TTC549 (cell line): ENCODE measurements around the gene DNAJB8.

Source experiments
- FAIRE-seq: peaks from 2 replicates; lab custom pipeline; 2012; peaks lifted over from hg19 to GRCh38; lab: Jason Lieb, UNC

The DNAJB8 gene

DNA sequence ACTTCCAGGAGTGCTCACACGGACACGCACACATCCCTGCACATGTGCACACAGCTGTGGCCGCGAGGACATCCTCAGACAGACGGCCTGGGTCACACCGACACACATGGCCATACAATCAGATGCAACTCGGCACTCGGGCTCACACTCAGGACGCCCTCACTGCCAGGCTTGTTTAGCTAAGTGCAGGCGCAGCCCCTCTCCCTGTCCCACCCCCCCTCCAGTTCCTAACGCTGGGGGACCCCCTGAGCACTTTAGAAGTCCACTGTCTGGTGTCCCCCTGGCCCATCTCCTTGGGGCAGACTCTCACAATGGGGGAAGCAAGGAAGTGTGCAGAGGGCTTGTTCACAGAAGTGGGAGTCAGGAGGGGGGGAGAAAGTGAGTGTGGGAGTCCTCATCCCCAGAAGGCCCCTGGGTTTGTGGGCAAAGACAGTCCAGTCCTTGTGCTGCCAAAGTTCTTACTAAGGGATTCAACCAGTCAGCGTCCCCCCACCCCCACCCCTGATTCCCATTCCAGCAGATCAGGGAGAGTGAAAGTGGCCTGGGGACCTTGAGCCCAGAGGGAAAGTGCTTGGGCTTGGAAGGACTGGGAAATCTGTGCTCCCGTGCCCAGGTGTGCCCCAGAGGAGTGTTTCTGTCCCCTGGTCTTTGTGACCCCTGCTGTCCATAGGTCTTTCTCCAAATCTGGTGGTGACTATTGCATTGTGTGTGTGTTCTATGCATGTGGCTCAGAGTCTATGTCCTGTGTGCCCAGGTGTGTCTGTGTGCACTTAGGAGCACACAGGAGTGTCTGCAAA lies 27.1 kb upstream of the DNAJB8 start:
- FAIRE-seq = no peak

GRCh38 chr3:128492671-128493569 lies 26.2 kb upstream of the DNAJB8 start, which contains the start of gene GATA2:
Gene GATA2 (minus strand): TSS chr3:128493201. CDS start chr3:128487031, 6,170 bp downstream.
- FAIRE-seq = no peak

DNA sequence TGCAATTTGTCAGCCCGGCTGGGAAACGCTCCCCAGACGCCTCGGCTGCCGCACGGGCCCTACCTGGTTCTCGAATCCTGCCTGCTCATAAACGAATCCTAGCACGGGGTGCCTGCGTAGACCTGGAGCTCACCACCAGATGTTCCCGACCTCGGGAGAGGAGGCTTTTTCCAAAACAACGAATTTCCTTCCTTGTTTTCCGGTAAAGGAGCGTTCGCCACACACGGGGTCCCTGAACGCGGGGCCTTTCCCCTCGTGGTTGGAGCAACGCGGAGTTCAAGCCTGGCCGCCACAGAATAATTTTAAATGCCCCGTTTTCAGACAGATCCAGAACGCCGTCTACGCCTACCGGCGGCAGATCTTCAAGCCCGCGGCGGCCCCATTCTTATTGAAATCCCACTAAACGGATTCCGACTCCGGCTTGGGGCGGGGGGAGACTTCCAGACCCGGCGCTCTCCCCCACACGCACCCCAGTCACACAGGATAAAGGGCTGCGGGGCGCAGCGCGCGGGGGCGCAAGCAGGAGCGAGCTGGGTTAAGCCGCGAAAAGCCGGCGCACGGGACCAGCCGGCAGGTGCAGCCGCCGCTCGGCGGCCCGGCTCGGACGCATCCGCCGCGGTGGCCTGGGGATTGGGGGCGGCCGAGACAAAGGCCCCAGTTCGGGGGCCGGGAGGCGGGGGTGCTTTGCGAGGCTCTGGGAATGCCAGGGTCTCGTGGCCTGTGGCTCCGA lies 25.4 kb upstream of the DNAJB8 start:
- no peak for FAIRE-seq

DNA sequence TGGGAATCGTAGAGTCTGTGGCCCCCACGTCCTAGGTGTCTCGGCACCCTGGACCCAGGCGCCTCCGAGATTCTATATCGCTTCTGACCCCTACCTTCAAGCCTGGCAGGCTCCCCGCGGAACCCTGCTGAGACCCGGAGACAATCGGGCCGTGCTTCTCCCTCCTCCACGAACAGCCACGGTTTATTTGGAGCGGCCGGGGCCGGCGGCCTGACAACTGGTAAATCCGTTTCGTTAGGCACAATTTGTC lies 24.9 kb upstream of the DNAJB8 start:
- FAIRE-seq = no peak

- no peak for FAIRE-seq
Measured at GRCh38 chr3:128490915-128491690, 24.4 kb upstream of the DNAJB8 start.

- no peak for FAIRE-seq
Measured at GRCh38 chr3:128490650-128490914, 23.9 kb upstream of the DNAJB8 start.

GRCh38 chr3:128489927-128490649 lies 23.4 kb upstream of the DNAJB8 start:
- no peak for FAIRE-seq

DNA sequence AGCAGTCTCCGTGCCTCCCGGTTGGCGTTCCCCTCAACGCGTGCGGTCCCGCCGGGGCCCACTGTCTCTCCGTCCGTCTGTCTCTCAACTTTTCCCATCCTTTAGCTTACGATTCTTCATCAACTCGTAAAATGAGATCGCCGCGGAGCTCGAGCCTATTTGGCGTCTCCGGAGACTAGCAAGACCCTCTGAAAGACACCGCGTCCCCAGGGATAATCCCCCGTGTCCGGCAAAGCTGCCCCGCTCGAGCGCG lies 22.9 kb upstream of the DNAJB8 start:
- no peak for FAIRE-seq

DNA sequence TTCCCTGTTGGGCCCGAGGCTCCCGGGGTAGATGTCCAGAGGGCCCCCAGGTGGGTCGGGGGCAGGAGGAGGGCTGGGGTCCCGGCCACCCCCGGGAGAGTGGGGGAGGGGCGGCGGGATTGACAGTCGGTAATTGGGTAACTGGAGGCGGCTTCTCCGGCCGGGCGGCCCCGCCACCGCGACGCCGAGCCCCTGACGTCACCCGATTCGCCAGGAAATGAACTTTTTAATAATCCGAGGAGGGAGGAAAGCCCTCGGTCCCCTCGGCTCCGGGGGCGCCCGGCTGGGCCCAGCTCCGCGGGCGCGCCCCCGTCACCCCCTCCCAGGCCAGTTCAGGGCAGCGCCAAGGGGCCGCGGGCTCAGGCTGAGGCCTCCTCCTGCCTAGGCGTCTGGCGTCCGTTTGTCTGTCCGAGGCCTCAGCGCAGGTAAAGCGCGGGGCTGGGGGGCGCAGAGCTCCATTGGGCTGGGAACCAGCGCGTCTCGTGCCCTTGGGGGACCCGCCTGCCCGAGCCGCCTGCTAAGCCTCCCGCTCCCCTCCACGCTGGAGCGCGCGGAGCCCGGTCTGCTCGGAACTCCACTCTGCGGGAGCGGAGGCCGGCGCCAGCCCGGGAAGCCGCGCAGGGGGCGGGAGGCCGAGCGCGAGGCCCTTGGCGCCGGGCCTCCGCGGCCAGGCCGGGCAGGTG lies 22.4 kb upstream of the DNAJB8 start:
- no peak for FAIRE-seq

GRCh38 chr3:128488636-128488990 lies 21.9 kb upstream of the DNAJB8 start:
- FAIRE-seq = no peak

DNA sequence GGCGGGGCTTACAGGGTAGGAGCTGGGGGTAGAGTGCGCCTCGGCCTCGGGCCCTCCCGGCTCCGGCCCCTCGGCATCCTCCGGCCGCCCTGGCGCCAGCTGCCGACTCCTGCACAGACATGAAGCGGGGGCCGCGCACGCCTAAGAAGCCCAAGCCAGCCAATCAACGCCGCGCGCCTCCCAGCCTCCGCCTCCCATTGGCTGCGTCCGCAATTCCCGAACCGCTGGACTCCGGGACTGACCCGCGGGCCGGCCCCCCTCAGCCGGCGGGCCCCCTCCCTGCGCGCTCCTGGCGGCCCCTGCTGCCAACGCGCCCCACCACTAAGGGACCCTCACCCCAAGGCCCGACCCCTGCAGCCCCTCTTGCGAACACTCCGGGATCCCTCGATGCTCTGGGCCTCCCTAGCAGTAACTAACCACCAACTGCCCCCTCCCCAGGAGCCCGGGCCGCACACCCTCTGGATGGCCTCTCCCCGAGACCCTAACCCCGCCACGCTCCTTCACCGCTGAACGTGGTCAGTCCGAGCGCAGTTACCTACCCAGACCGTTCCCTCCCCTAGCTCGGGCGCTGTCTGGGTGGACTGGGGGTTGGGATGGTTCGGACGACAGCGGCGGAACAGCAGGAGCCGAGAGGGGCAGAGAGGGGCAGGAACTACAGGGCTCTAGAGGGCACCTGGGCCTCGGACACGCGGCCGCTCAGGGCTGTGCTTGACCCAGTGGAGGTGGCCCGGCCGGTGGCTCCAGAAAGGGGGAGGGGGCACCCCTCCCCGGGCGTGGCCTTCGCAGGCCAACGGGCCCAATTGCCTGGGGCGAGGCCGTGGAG lies 21.3 kb upstream of the DNAJB8 start:
- FAIRE-seq = no peak

GRCh38 chr3:128487538-128487812 lies 20.8 kb upstream of the DNAJB8 start:
- no peak for FAIRE-seq

- no peak for FAIRE-seq
Measured at GRCh38 chr3:128486681-128487537, 20.2 kb upstream of the DNAJB8 start.

DNA sequence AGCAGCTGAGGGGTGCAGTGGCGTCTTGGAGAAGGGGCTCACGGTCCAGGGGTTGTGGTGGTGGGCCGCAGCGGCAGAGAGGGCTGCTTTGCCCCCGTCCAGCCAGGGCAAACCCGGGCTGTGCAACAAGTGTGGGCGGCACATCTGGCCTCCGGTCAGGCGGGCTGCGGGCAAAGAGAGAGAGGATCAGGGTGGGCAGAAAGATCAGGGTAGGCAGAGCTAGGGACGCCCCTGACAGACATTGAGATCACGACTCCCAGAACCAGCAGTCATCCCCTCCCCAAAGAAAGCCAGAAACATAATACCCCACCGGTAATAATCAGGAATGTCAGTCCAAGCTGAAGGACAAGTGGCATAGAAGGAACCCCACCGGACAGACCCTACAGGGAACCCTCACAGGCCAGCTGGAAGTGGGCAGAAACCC lies 19.5 kb upstream of the DNAJB8 start:
- no peak for FAIRE-seq

GRCh38 chr3:128485282-128486204 lies 18.9 kb upstream of the DNAJB8 start:
- no peak for FAIRE-seq

DNA sequence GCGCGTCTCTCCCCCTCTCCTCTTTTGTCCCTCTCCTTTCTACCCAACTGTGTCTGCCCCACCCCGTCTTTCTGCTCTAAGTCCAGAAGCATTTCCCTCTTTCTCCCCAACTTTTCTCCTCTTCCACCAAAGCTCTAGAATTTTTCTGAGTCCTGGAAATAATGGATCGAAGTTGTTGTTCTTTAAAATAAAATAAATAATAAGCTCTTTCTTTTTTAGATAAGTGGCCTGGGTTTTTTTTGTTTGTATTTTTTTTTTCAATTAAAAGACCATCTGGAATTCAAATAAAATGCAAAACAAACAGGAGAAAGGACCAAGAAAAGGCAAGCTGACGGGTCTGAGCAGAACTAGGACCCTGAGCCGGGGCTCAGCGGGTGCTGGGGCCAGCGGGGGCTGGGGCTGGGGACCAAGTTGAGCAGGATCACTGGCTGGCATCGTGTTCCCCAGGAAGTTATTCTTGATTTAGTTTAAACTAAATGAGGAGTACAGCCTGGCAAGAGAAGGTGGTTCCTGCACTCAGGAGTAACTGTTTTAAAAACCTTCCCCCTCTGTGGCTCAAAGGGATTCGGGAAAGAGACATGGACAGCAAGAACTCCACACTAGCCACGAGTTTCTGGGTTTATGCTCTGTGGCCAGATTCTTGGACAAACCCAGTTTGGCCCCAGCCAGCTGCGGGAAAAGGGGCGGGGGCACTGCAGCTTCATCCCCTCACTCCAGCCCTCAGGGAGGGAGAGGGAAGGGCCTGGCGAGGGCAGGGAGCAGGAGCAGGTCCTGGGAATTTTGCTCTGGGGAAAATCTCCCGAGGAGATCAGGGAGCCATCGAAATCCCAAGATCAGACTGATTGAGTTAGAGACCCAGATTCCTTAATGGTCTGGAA lies 18.0 kb upstream of the DNAJB8 start:
- no peak for FAIRE-seq

DNA sequence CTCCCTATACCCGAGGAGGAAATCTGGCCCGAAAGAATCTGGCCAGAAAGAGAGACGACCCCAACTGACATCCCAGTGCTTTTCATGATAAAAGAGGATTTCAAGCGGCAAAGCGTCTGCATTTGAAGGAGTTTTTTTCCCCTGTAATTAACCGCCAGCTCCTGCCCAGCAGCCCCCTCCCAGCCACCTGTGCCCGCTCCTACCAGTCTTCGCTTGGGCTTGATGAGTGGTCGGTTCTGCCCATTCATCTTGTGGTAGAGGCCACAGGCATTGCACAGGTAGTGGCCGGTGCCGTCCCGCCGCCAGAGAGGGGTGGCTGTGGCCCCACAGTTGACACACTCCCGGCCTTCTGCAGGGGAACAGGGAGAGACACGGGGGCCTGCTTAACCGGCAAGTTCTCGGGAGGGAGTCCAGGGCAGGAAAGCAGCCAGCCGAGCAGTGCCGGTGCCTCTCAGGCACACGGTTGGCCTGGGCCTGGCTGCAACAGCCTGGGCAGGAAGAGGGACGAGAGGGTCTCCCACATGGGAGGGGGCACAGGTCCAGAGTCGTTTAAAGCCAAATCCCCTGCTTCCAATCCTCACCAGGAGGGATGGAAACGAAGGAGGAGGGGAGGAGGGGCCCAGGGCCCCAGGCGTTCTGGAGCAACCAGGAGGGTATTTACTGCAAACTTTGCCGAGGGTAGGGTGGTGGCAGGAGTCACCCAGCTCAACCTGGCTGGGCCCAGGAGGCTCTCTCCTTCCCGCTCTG lies 17.1 kb upstream of the DNAJB8 start:
- no peak for FAIRE-seq
